Activated T-helper 17 cell treated with anti-CD3 and anti-CD28 coated beads, Interleukin-2, amount 50 U/mL, for 72 hours (primary cell): Measurements from ENCODE around the gene CDX1. TPM values are rescaled to one million over a fixed set of nuclear protein-coding genes. Genes with fewer than 3 reads are reported as not detected.

ENCODE experiments used
- ATAC-seq: fragments of 150-1000 bp; cut with Tn5 transposase; replicated peaks from 2 replicates; pipeline ENCODE4 v1.10.0; 2021; ENCODE audit warnings: mild to moderate bottlenecking, moderate library complexity
- H3K27ac Mint-ChIP-seq: one replicate; pipeline ENCODE4 v1.8.0; 2022; ENCODE audit warnings: mixed read lengths
- H3K27me3 Mint-ChIP-seq: one replicate; pipeline ENCODE4 v1.8.0; 2022; ENCODE audit warnings: mixed read lengths
- H3K36me3 Mint-ChIP-seq: one replicate; pipeline ENCODE4 v1.8.0; 2022; ENCODE audit warnings: low read depth, mild to moderate bottlenecking, mixed read lengths
- H3K4me1 Mint-ChIP-seq: one replicate; pipeline ENCODE4 v1.8.0; 2022; ENCODE audit warnings: mixed read lengths
- H3K4me3 Mint-ChIP-seq: one replicate; pipeline ENCODE4 v1.8.0; 2022; ENCODE audit warnings: mild to moderate bottlenecking, mixed read lengths
- H3K9me3 Mint-ChIP-seq: one replicate; pipeline ENCODE4 v1.8.0; 2022; ENCODE audit warnings: mixed read lengths
- total RNA-seq, 2 donors: library from RNA; stranded (reverse); gene quantifications; one replicate each; pipeline ENCODE4 v1.2.3, GENCODE V29; 2022

Gene CDX1
- total RNA-seq, 2 donors from 2014 or later: not detected

GRCh38 chr5:150126199-150126920 is 40.2 kb upstream of the CDX1 start:
- Mint-ChIP-seq H3K9me3 (no peaks in the 10 kb centered on the region), H3K4me3 (no peak overlapping the region), H3K4me1 (no peaks in the 10 kb centered on the region), H3K36me3 (no peaks in the 10 kb centered on the region), H3K27ac (no peak overlapping the region), H3K27me3 (no peaks in the 10 kb centered on the region)
- no peak for ATAC-seq

- no peaks in the 10 kb centered on the region for H3K9me3 Mint-ChIP-seq
- H3K4me1 Mint-ChIP-seq: no peaks in the 10 kb centered on the region
- no peak for ATAC-seq
- no peak overlapping the region for H3K27ac Mint-ChIP-seq
- no peaks in the 10 kb centered on the region for H3K27me3 Mint-ChIP-seq
- H3K4me3 Mint-ChIP-seq: no peak overlapping the region
- H3K36me3 Mint-ChIP-seq: no peaks in the 10 kb centered on the region
Observed at GRCh38 chr5:150126921-150127265, 39.7 kb upstream of the CDX1 start.

GRCh38 chr5:150129454-150129812 is 37.1 kb upstream of the CDX1 start:
- H3K27me3 Mint-ChIP-seq: no peaks in the 10 kb centered on the region
- H3K9me3 Mint-ChIP-seq: no peaks in the 10 kb centered on the region
- H3K4me1 Mint-ChIP-seq: no peaks in the 10 kb centered on the region
- H3K27ac Mint-ChIP-seq: no peak overlapping the region
- ATAC-seq: no peak
- no peaks in the 10 kb centered on the region for H3K36me3 Mint-ChIP-seq
- H3K4me3 Mint-ChIP-seq: no peak overlapping the region

GRCh38 chr5:150129813-150130492 is 36.6 kb upstream of the CDX1 start:
- Mint-ChIP-seq H3K4me1 (no peaks in the 10 kb centered on the region), H3K27ac (peak overlapping the region; percentile 18), H3K27me3 (no peaks in the 10 kb centered on the region), H3K36me3 (no peaks in the 10 kb centered on the region), H3K4me3 (no peak overlapping the region), H3K9me3 (no peaks in the 10 kb centered on the region)
- ATAC-seq: peak; percentile 56

- no peaks in the 10 kb centered on the region for H3K4me1 Mint-ChIP-seq
- no peak for ATAC-seq
Observed at GRCh38 chr5:150130493-150130922, 36.1 kb upstream of the CDX1 start.

GRCh38 chr5:150131461-150131860 is 35.1 kb upstream of the CDX1 start:
- Mint-ChIP-seq H3K9me3 (no peaks in the 10 kb centered on the region), H3K27ac (no peak overlapping the region)
- ATAC-seq: no peak

More at GRCh38 chr5:150130493-150130922, 36.1 kb upstream of the CDX1 start:
- H3K27ac Mint-ChIP-seq: peak overlapping the region; percentile 18
- H3K4me3 Mint-ChIP-seq: no peak overlapping the region
- no peaks in the 10 kb centered on the region for H3K36me3 Mint-ChIP-seq
- H3K9me3 Mint-ChIP-seq: no peaks in the 10 kb centered on the region
- no peaks in the 10 kb centered on the region for H3K27me3 Mint-ChIP-seq

GRCh38 chr5:150131978-150132694 is 34.4 kb upstream of the CDX1 start:
- ATAC-seq: no peak
- H3K4me3 Mint-ChIP-seq: no peak overlapping the region
- no peak overlapping the region for H3K27ac Mint-ChIP-seq
- no peaks in the 10 kb centered on the region for H3K4me1 Mint-ChIP-seq
- no peaks in the 10 kb centered on the region for H3K36me3 Mint-ChIP-seq
- no peaks in the 10 kb centered on the region for H3K9me3 Mint-ChIP-seq
- H3K27me3 Mint-ChIP-seq: no peaks in the 10 kb centered on the region

More at GRCh38 chr5:150131461-150131860, 35.1 kb upstream of the CDX1 start:
- Mint-ChIP-seq H3K4me1 (no peaks in the 10 kb centered on the region), H3K4me3 (no peak overlapping the region), H3K27me3 (no peaks in the 10 kb centered on the region), H3K36me3 (no peaks in the 10 kb centered on the region)

GRCh38 chr5:150132740-150133139 is 33.8 kb upstream of the CDX1 start:
- Mint-ChIP-seq H3K4me3 (no peak overlapping the region), H3K4me1 (no peaks in the 10 kb centered on the region), H3K27ac (no peak overlapping the region), H3K27me3 (no peaks in the 10 kb centered on the region), H3K36me3 (no peaks in the 10 kb centered on the region), H3K9me3 (no peaks in the 10 kb centered on the region)
- ATAC-seq: no peak

- Mint-ChIP-seq H3K27ac (no peak overlapping the region), H3K4me3 (no peak overlapping the region), H3K9me3 (no peaks in the 10 kb centered on the region), H3K36me3 (no peaks in the 10 kb centered on the region), H3K4me1 (no peaks in the 10 kb centered on the region), H3K27me3 (no peaks in the 10 kb centered on the region)
- no peak for ATAC-seq
Observed at GRCh38 chr5:150133581-150134197, 32.9 kb upstream of the CDX1 start.

- Mint-ChIP-seq H3K27me3 (no peaks in the 10 kb centered on the region), H3K9me3 (no peaks in the 10 kb centered on the region), H3K36me3 (no peaks in the 10 kb centered on the region), H3K4me1 (no peaks in the 10 kb centered on the region), H3K27ac (no peak overlapping the region), H3K4me3 (no peak overlapping the region)
- ATAC-seq: no peak
Observed at GRCh38 chr5:150134198-150134588, 32.4 kb upstream of the CDX1 start.

- H3K4me1 Mint-ChIP-seq: no peaks in the 10 kb centered on the region
- H3K27ac Mint-ChIP-seq: no peak overlapping the region
- ATAC-seq: no peak
- no peak overlapping the region for H3K4me3 Mint-ChIP-seq
- H3K9me3 Mint-ChIP-seq: no peaks in the 10 kb centered on the region
- H3K27me3 Mint-ChIP-seq: no peaks in the 10 kb centered on the region
- no peaks in the 10 kb centered on the region for H3K36me3 Mint-ChIP-seq
Observed at GRCh38 chr5:150135557-150136304, 30.8 kb upstream of the CDX1 start.

GRCh38 chr5:150136305-150137167 is 30.0 kb upstream of the CDX1 start:
- no peaks in the 10 kb centered on the region for H3K4me1 Mint-ChIP-seq
- no peaks in the 10 kb centered on the region for H3K27me3 Mint-ChIP-seq
- no peaks in the 10 kb centered on the region for H3K36me3 Mint-ChIP-seq
- H3K27ac Mint-ChIP-seq: no peak overlapping the region
- no peak overlapping the region for H3K4me3 Mint-ChIP-seq
- ATAC-seq: no peak
- H3K9me3 Mint-ChIP-seq: no peaks in the 10 kb centered on the region

- no peaks in the 10 kb centered on the region for H3K4me1 Mint-ChIP-seq
- H3K27ac Mint-ChIP-seq: no peak overlapping the region
- no peak for ATAC-seq
- no peaks in the 10 kb centered on the region for H3K27me3 Mint-ChIP-seq
- H3K4me3 Mint-ChIP-seq: no peak overlapping the region
- no peaks in the 10 kb centered on the region for H3K9me3 Mint-ChIP-seq
- H3K36me3 Mint-ChIP-seq: no peaks in the 10 kb centered on the region
Observed at GRCh38 chr5:150137168-150137957, 29.2 kb upstream of the CDX1 start.
